K562 (cell line): ENCODE data around the gene ATP8B4.

ENCODE experiments used
- ARHGAP35 ChIP-seq: fragments of 450-650 bp; IDR thresholded peaks from 2 replicates; pipeline ENCODE4 v1.6.1; 2018; ENCODE audit not compliant: partially characterized antibody
- BACH1 ChIP-seq: fragments of 200-800 bp; sonication (Bioruptor generic); IDR thresholded peaks from 2 replicates; pipeline ENCODE4 v1.6.1; 2016; ENCODE audit warnings: missing genetic modification characterization, missing compliant biosample characterization
- BRCA1 ChIP-seq, 2 experiments: fragments of 450-650 bp in 1 of 2; sonication (generic) in 1 of 2; formaldehyde crosslinking in 1 of 2; IDR thresholded peaks; 2 replicates each; pipeline versions ENCODE4 v1.5.0 to v1.6.1; 2017 to 2020; ENCODE audit warnings: mild to moderate bottlenecking in 1 of 2, missing genetic modification reagents in 1 of 2
- CEBPB ChIP-seq: fragments of 450-650 bp; IDR thresholded peaks from 2 replicates; pipeline ENCODE4 v1.6.1; 2016; ENCODE audit warnings: missing genetic modification characterization, missing compliant biosample characterization
- ELF1 ChIP-seq: fragments of 200-800 bp; sonication (Bioruptor generic); IDR thresholded peaks from 2 replicates; pipeline ENCODE4 v1.6.1; 2016; ENCODE audit warnings: missing genetic modification characterization, missing compliant biosample characterization
- ESRRA ChIP-seq: fragments of 450-650 bp; IDR thresholded peaks from 2 replicates; pipeline ENCODE4 v1.6.1; 2014; ENCODE audit warnings: low read depth, mild to moderate bottlenecking, moderate library complexity, borderline replicate concordance
- ETV5 ChIP-seq: sonication (generic); formaldehyde crosslinking; IDR thresholded peaks from 2 replicates; pipeline ENCODE4 v1.4.0; 2020; ENCODE audit warnings: low read depth, mild to moderate bottlenecking, missing genetic modification reagents
- JUN ChIP-seq, 2 experiments: sonication (generic) in 1 of 2; formaldehyde crosslinking in 1 of 2; IDR thresholded peaks; 2 replicates each; pipeline versions ENCODE4 v1.6.1 to v1.8.0; 2012 to 2022; ENCODE audit warnings: borderline replicate concordance in 2 of 2, mild to moderate bottlenecking in 2 of 2, improper control_type of control experiment in 1 of 2, low read depth in 1 of 2, low read length in 1 of 2, missing genetic modification reagents in 1 of 2
- NELFE ChIP-seq: IDR thresholded peaks from 2 replicates; pipeline ENCODE4 v1.6.1; 2011; ENCODE audit warnings: mild to moderate bottlenecking; ENCODE audit not compliant: insufficient read depth, insufficient read length
- POLR2A ChIP-seq: fragments of 450-650 bp; conservative IDR thresholded peaks from 2 replicates; pipeline ENCODE4 v1.6.1; 2016
- STAT6 ChIP-seq: sonication (generic); formaldehyde crosslinking; IDR thresholded peaks from 2 replicates; pipeline ENCODE4 v1.8.1; 2023; ENCODE audit warnings: mild to moderate bottlenecking, missing genetic modification reagents
- ZFP36 ChIP-seq: fragments of 150-350 bp; IDR thresholded peaks from 2 replicates; pipeline ENCODE4 v1.6.1; 2018; ENCODE audit warnings: low read length, low read depth; ENCODE audit not compliant: partially characterized antibody
- TF ChIP-seq, protein P1 (sequence below), 3 experiments: IDR thresholded peaks in 2 of 3; conservative IDR thresholded peaks in 1 of 3; 2 replicates each; pipeline ENCODE4 v1.5.1; 2011 to 2012; ENCODE audit warnings: low read length in 3 of 3, mild to moderate bottlenecking in 3 of 3, control low read depth in 2 of 3, improper control_type of control experiment in 1 of 3, inconsistent platforms in 1 of 3, low read depth in 1 of 3, mixed read lengths in 1 of 3, moderate library complexity in 1 of 3; ENCODE audit not compliant: insufficient read depth in 2 of 3
- TF ChIP-seq, protein P2 (sequence below): sonication (generic); formaldehyde crosslinking; IDR thresholded peaks from 2 replicates; pipeline ENCODE4 v1.8.1; 2023; ENCODE audit warnings: mild to moderate bottlenecking, missing genetic modification reagents

DNA sequence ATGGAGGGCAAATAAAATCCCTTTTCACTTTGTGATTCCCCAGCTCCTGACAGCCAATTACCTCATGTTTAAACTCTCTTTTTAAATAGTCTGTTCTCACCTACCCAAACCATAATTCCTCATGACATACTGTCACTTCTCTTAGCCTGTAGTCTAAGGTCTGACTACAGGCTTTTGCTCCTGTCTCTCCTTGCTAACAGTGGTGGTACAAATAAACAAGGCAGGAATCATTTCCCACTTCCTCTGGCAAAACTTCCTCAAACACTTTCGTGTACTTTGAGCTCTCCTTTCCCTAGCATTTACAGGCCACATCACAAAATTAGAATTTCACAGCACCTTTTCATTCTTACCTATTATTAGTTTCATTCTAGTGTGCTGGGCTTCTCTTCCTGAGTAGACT, 51.8 kb downstream of the ATP8B4 start:
- TF ChIP-seq ELF1 (tag) (no peak), ETV5 (CRISPR knock-in tag) (no peak), CEBPB (no peak), POLR2A (no peak), BRCA1 (IDR thresholded peaks at IDR 0.05) (no peak), BRCA1 (CRISPR knock-in tag; IDR thresholded peaks at IDR 0.05) (no peak), ESRRA (no peak), JUN (IDR thresholded peaks at IDR 0.05; ENCODE audit: borderline replicate concordance, low read depth, low read length) (no peak), JUN (CRISPR knock-in tag; IDR thresholded peaks at IDR 0.05; ENCODE audit: borderline replicate concordance) (no peak), ZFP36 (no peak), STAT6 (CRISPR knock-in tag) (no peak), NELFE (no peak), ARHGAP35 (no peak), BACH1 (tag) (no peak)
- TF ChIP-seq, protein P1, sequence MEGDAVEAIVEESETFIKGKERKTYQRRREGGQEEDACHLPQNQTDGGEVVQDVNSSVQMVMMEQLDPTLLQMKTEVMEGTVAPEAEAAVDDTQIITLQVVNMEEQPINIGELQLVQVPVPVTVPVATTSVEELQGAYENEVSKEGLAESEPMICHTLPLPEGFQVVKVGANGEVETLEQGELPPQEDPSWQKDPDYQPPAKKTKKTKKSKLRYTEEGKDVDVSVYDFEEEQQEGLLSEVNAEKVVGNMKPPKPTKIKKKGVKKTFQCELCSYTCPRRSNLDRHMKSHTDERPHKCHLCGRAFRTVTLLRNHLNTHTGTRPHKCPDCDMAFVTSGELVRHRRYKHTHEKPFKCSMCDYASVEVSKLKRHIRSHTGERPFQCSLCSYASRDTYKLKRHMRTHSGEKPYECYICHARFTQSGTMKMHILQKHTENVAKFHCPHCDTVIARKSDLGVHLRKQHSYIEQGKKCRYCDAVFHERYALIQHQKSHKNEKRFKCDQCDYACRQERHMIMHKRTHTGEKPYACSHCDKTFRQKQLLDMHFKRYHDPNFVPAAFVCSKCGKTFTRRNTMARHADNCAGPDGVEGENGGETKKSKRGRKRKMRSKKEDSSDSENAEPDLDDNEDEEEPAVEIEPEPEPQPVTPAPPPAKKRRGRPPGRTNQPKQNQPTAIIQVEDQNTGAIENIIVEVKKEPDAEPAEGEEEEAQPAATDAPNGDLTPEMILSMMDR (IDR thresholded peaks at IDR 0.05 in 2 of 3, conservative IDR thresholded peaks at IDR 0.05 in 1 of 3; ENCODE audit: insufficient read depth in 2 of 3, low read depth in 1 of 3, low read length in 3 of 3): no peak
- TF ChIP-seq, protein P2, sequence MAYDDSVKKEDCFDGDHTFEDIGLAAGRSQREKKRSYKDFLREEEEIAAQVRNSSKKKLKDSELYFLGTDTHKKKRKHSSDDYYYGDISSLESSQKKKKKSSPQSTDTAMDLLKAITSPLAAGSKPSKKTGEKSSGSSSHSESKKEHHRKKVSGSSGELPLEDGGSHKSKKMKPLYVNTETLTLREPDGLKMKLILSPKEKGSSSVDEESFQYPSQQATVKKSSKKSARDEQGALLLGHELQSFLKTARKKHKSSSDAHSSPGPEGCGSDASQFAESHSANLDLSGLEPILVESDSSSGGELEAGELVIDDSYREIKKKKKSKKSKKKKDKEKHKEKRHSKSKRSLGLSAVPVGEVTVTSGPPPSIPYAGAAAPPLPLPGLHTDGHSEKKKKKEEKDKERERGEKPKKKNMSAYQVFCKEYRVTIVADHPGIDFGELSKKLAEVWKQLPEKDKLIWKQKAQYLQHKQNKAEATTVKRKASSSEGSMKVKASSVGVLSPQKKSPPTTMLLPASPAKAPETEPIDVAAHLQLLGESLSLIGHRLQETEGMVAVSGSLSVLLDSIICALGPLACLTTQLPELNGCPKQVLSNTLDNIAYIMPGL: no peak
